ENCODE measurements around the gene METTL21C. TPM values are rescaled to one million over a fixed set of nuclear protein-coding genes. Genes with fewer than 3 reads are reported as not detected.
A peak's percentile ranks its signal among the peaks of the same experiment; 100 is the strongest.

METTL21C gene
- total RNA-seq, 4 donors from 2014 or later: not detected

- DNase-seq (ENCODE audit: low spot score) (no peak), ATAC-seq (ENCODE audit: low FRiP score) (no peak)
- TF ChIP-seq, protein P1, sequence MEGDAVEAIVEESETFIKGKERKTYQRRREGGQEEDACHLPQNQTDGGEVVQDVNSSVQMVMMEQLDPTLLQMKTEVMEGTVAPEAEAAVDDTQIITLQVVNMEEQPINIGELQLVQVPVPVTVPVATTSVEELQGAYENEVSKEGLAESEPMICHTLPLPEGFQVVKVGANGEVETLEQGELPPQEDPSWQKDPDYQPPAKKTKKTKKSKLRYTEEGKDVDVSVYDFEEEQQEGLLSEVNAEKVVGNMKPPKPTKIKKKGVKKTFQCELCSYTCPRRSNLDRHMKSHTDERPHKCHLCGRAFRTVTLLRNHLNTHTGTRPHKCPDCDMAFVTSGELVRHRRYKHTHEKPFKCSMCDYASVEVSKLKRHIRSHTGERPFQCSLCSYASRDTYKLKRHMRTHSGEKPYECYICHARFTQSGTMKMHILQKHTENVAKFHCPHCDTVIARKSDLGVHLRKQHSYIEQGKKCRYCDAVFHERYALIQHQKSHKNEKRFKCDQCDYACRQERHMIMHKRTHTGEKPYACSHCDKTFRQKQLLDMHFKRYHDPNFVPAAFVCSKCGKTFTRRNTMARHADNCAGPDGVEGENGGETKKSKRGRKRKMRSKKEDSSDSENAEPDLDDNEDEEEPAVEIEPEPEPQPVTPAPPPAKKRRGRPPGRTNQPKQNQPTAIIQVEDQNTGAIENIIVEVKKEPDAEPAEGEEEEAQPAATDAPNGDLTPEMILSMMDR (IDR thresholded peaks at IDR 0.05): no peak
Measured at GRCh38 chr13:102718746-102719145, 23.9 kb upstream of the METTL21C start.

DNA sequence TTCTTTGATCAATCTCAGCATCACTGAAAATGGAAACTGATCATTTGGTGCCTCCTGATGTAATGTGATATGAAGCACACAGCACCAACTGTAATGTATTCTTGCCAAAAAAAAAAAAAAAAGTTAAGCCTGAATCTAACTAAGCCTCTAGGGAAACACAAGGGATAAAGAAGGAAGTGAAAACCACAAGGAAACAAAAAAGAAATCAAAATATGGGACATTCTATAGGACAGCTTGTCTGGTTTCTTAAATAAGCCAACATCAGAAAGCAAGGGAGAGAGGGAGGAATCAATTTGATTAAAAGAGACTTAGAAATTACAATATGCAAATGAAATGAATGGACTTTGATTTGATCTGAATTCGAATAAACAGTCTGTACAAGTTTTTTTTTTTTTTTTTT lies 20.6 kb upstream of the METTL21C start:
- ATAC-seq (ENCODE audit: low FRiP score): no peak
- TF ChIP-seq, protein P1 (IDR thresholded peaks at IDR 0.05): no peak
- DNase-seq (ENCODE audit: low spot score): no peak

DNA sequence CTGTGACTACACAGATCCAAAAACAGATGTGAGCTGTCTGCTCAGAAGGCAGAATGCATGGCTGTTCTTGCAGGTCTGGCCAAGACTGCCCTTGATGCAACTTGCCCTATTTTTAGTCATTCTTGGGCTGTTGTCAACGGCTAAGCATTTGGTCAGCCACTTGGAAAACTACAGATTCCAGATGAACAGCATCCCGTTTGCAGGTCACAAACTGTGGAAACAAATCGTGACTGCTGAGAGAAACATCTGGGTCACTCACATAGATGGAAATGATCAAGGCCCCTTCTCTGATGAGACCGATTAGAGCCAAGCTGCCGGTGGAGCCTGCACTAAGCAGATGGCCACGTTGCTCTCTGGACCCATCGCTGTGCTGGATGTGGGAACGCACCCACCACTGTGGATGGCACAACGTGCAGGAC lies 15.4 kb upstream of the METTL21C start:
- no peak for DNase-seq (ENCODE audit: low spot score)
- ATAC-seq (ENCODE audit: low FRiP score): no peak
- TF ChIP-seq, protein P1 (IDR thresholded peaks at IDR 0.05): no peak

GRCh38 chr13:102709536-102709935 lies 14.7 kb upstream of the METTL21C start:
- TF ChIP-seq, protein P1 (IDR thresholded peaks at IDR 0.05): no peak
- DNase-seq (ENCODE audit: low spot score) (no peak), ATAC-seq (ENCODE audit: low FRiP score) (no peak)

DNA sequence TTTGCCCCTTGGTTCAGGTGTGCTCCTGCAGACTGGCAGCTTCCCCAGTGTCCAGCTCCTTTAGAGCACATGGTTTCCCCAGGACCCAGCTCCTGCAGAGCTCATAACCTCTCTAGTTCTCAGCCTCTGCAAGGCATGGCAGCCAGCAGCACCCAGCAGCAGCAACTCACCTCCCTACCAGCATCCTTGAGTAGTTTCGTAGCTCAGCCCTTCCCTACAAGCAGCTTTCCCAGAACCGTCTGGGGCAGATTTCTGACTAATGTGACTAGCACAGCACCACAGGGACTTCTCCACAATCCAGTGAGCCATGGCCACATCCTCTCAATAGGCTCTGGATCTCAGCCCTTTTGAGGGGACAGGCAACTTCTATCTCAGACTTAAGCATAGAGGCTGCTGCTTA lies 14.1 kb upstream of the METTL21C start:
- DNase-seq (ENCODE audit: low spot score): no peak
- no peak for ATAC-seq (ENCODE audit: low FRiP score)
- TF ChIP-seq, protein P1 (IDR thresholded peaks at IDR 0.05): no peak

- DNase-seq (ENCODE audit: low spot score): no peak
- no peak for ATAC-seq (ENCODE audit: low FRiP score)
- TF ChIP-seq, protein P1 (IDR thresholded peaks at IDR 0.05): no peak
Measured at GRCh38 chr13:102708211-102708610, 13.4 kb upstream of the METTL21C start.

GRCh38 chr13:102707467-102707866 lies 12.6 kb upstream of the METTL21C start:
- ATAC-seq (ENCODE audit: low FRiP score): peak; percentile 67
- TF ChIP-seq, protein P1 (IDR thresholded peaks at IDR 0.05): no peak
- no peak for DNase-seq (ENCODE audit: low spot score)
